ENCODE results near the gene FARP1. TPM values are rescaled to one million over a fixed set of nuclear protein-coding genes. Genes with fewer than 3 reads are reported as not detected.
"Not testable (repeated sequence)": the region's sequence is repeated elsewhere in the genome, so short reads cannot be mapped to it uniquely, and the experiment has no call there.

The FARP1 gene
- total RNA-seq, 2 donors from 2014 or later = 0.55 to 2.4 TPM

DNA sequence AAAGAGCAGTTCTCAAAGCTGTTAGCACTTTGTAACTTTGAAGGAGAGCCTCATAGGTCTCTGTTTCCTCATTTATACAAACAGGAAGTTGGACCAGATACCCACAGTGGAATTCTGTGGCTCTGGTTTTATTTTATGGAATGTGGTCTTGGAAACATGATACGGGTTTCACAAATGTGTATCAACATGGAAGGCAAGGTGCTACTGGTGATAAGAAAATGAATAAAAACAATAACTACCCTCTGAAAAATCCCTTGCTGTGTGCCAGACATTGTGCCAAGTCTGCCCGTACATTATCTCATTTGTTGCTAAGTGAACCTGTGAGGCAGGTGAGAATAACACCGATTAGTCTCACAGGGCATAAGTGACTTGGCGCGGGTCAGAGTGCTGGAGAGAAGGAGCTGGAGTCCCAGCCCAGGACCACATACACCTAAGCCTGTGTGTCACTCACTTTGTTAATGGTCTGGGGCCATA, 79.2 kb downstream of the FARP1 start:
- no peak for DNase-seq
- H3K36me3 Mint-ChIP-seq (ENCODE audit: insufficient read depth in 2 of 2) = no peaks in the 10 kb centered on the region
- no peak overlapping the region for H3K27ac Mint-ChIP-seq
- H3K9me3 Mint-ChIP-seq = no peaks in the 10 kb centered on the region
- no peaks in the 10 kb centered on the region for H3K27me3 Mint-ChIP-seq (ENCODE audit: low read depth)
- H3K4me3 Mint-ChIP-seq = no peak overlapping the region
- no peak for ATAC-seq (replicated peaks in 1 of 2)
- no peaks in the 10 kb centered on the region for H3K4me1 Mint-ChIP-seq (ENCODE audit: low read depth)

GRCh38 chr13:98222816-98223215, 79.9 kb downstream of the FARP1 start:
- no peaks in the 10 kb centered on the region for H3K4me1 Mint-ChIP-seq (ENCODE audit: low read depth)
- no peak overlapping the region for H3K4me3 Mint-ChIP-seq
- H3K36me3 Mint-ChIP-seq (ENCODE audit: insufficient read depth in 2 of 2) = no peaks in the 10 kb centered on the region
- ATAC-seq (replicated peaks in 1 of 2) = no peak
- no peaks in the 10 kb centered on the region for H3K9me3 Mint-ChIP-seq
- no peak for DNase-seq
- H3K27me3 Mint-ChIP-seq (ENCODE audit: low read depth) = no peaks in the 10 kb centered on the region
- no peak overlapping the region for H3K27ac Mint-ChIP-seq

GRCh38 chr13:98223741-98224140, 80.8 kb downstream of the FARP1 start:
- Mint-ChIP-seq H3K4me3 (no peak overlapping the region), H3K36me3 (ENCODE audit: insufficient read depth in 2 of 2) (no peaks in the 10 kb centered on the region), H3K4me1 (ENCODE audit: low read depth) (no peaks in the 10 kb centered on the region), H3K27ac (no peak overlapping the region), H3K27me3 (ENCODE audit: low read depth) (no peaks in the 10 kb centered on the region), H3K9me3 (no peaks in the 10 kb centered on the region)
- no peak for DNase-seq
- no peak for ATAC-seq (replicated peaks in 1 of 2)

DNA sequence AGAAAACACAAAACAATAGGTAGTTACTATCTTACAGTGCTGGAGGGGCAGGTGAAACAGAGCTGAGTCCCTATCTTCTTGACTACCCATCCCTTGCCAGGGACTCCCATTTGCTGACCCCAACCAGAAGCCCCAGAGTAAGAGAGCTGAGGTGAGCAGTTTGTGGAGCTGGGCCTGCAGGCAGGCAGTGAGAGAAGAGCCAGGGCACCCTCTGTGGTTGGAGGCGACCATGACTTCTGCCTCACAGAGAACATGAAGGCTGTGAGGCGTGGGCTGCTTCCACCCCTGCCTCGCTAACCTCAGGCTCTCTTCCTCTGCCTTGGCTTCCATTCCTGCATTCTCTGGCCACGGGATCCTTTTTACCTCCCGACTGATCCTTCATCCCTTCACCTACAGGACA, 81.7 kb downstream of the FARP1 start:
- Mint-ChIP-seq H3K4me3 (no peak overlapping the region), H3K36me3 (ENCODE audit: insufficient read depth in 2 of 2) (no peaks in the 10 kb centered on the region), H3K27ac (no peak overlapping the region), H3K27me3 (ENCODE audit: low read depth) (no peaks in the 10 kb centered on the region), H3K9me3 (no peaks in the 10 kb centered on the region), H3K4me1 (ENCODE audit: low read depth) (no peaks in the 10 kb centered on the region)
- ATAC-seq (replicated peaks in 1 of 2) (no peak), DNase-seq (no peak)

DNA sequence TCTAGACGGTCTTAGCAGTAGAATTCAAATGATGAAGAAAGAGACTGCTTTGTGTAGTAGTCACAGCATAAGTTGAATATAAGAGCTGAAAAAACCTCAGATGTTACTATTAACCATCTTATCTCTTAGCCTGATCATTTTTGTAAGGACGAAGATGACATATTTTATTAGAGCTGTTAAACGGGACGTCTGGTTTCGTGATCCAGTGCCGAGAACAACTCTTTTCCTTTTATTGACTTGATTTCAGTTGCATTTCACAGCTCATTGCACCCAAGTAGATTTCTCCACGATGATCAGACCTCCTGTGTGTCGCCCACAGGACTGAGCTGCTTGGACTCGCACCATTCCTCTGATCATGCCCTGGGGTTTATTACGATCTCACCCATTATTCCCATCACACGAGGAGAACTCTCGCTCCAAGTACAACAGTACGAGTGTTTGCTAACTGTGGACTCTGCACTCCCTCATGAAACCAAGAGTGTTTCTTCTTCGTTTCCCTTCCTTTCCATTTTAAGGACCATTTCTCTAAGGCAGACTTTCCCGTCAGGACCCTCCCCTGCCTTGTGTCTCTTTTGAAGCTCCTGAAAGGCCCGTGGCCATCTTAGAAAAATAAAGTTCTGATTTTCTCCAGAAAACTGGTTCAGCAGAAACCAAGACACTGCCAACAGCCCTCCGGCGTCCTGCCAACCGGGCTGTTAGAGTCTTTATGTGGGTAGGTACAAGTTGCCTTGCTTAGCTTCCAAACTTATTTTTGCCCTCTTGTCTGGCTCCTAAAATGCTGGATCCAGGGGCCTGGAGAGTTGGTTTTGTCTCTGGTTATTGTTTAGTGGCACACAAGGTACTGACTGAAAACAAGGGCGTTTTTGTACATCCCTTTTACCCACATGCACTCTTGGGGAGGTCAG, 82.4 kb downstream of the FARP1 start:
- Mint-ChIP-seq H3K27me3 (ENCODE audit: low read depth) (no peaks in the 10 kb centered on the region), H3K9me3 (no peaks in the 10 kb centered on the region), H3K36me3 (ENCODE audit: insufficient read depth in 2 of 2) (no peaks in the 10 kb centered on the region), H3K4me1 (ENCODE audit: low read depth) (no peaks in the 10 kb centered on the region), H3K27ac (no peak overlapping the region), H3K4me3 (no peak overlapping the region)
- ATAC-seq (replicated peaks in 1 of 2) (no peak), DNase-seq (no peak)

GRCh38 chr13:98226496-98226895, 83.6 kb downstream of the FARP1 start:
- no peak overlapping the region for H3K4me3 Mint-ChIP-seq
- DNase-seq (no peak), ATAC-seq (replicated peaks in 1 of 2) (no peak)
- H3K9me3 Mint-ChIP-seq = peaks cover 0 to 4% of the 10 kb centered on the region in 2 donors
- no peaks in the 10 kb centered on the region for H3K27me3 Mint-ChIP-seq (ENCODE audit: low read depth)
- no peaks in the 10 kb centered on the region for H3K36me3 Mint-ChIP-seq (ENCODE audit: insufficient read depth in 2 of 2)
- H3K4me1 Mint-ChIP-seq (ENCODE audit: low read depth) = no peaks in the 10 kb centered on the region
- no peak overlapping the region for H3K27ac Mint-ChIP-seq

- no peak for DNase-seq
- no peak for ATAC-seq (replicated peaks in 1 of 2)
- H3K27me3 Mint-ChIP-seq (ENCODE audit: low read depth) = no peaks in the 10 kb centered on the region
- H3K4me3 Mint-ChIP-seq = no peak overlapping the region
- H3K9me3 Mint-ChIP-seq = peaks cover 0 to 4% of the 10 kb centered on the region in 2 donors
- H3K27ac Mint-ChIP-seq = no peak overlapping the region
- no peaks in the 10 kb centered on the region for H3K36me3 Mint-ChIP-seq (ENCODE audit: insufficient read depth in 2 of 2)
- no peaks in the 10 kb centered on the region for H3K4me1 Mint-ChIP-seq (ENCODE audit: low read depth)
Observed at GRCh38 chr13:98228661-98229341, 85.9 kb downstream of the FARP1 start.

- H3K9me3 Mint-ChIP-seq; ATAC-seq (replicated peaks in 1 of 2); H3K27me3 Mint-ChIP-seq (ENCODE audit: low read depth); H3K4me1 Mint-ChIP-seq (ENCODE audit: low read depth); H3K27ac Mint-ChIP-seq; H3K36me3 Mint-ChIP-seq (ENCODE audit: insufficient read depth in 2 of 2); DNase-seq; H3K4me3 Mint-ChIP-seq: not testable (repeated sequence)
Observed at GRCh38 chr13:98230762-98231161, 87.9 kb downstream of the FARP1 start.

- Mint-ChIP-seq H3K27me3 (ENCODE audit: low read depth) (no peaks in the 10 kb centered on the region), H3K27ac (no peak overlapping the region), H3K9me3 (peaks cover 0 to 4% of the 10 kb centered on the region in 2 donors), H3K4me1 (ENCODE audit: low read depth) (no peaks in the 10 kb centered on the region), H3K4me3 (no peak overlapping the region), H3K36me3 (ENCODE audit: insufficient read depth in 2 of 2) (no peaks in the 10 kb centered on the region)
- ATAC-seq (replicated peaks in 1 of 2) = no peak
- DNase-seq = no peak
Observed at GRCh38 chr13:98232456-98232855, 89.6 kb downstream of the FARP1 start.

GRCh38 chr13:98233127-98233526, 90.2 kb downstream of the FARP1 start:
- DNase-seq (no peak), ATAC-seq (replicated peaks in 1 of 2) (no peak)
- Mint-ChIP-seq H3K4me1 (ENCODE audit: low read depth) (no peaks in the 10 kb centered on the region), H3K9me3 (peaks cover 0 to 4% of the 10 kb centered on the region in 2 donors), H3K27ac (no peak overlapping the region), H3K27me3 (ENCODE audit: low read depth) (no peaks in the 10 kb centered on the region), H3K36me3 (ENCODE audit: insufficient read depth in 2 of 2) (no peaks in the 10 kb centered on the region), H3K4me3 (no peak overlapping the region)

GRCh38 chr13:98234348-98234747, 91.5 kb downstream of the FARP1 start:
- H3K36me3 Mint-ChIP-seq (ENCODE audit: insufficient read depth in 2 of 2) = no peaks in the 10 kb centered on the region
- no peak overlapping the region for H3K4me3 Mint-ChIP-seq
- no peaks in the 10 kb centered on the region for H3K4me1 Mint-ChIP-seq (ENCODE audit: low read depth)
- ATAC-seq (replicated peaks in 1 of 2) (no peak), DNase-seq (no peak)
- no peaks in the 10 kb centered on the region for H3K27me3 Mint-ChIP-seq (ENCODE audit: low read depth)
- H3K27ac Mint-ChIP-seq = no peak overlapping the region
- H3K9me3 Mint-ChIP-seq = peaks cover 0 to 4% of the 10 kb centered on the region in 2 donors

DNA sequence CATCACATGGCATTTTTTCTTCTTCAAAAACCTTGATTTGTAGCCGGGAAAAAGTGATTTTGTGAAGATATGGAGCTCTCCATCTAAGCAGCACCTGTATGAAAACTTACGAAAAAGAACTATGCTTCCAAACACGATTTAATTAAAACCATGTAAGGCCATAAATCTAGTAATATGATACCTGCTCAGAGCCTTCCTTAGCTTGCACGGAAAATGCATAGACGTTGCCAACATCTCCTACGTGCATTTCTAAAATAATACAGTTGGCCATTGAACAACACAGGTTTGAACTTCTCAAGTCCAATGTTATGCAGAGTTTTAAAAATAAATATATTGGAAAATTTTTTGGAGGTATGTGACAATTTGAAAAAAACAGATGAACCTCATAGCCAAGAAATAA, 93.3 kb downstream of the FARP1 start:
- Mint-ChIP-seq H3K4me3 (no peak overlapping the region), H3K36me3 (ENCODE audit: insufficient read depth in 2 of 2) (no peaks in the 10 kb centered on the region), H3K27ac (no peak overlapping the region), H3K4me1 (ENCODE audit: low read depth) (no peaks in the 10 kb centered on the region), H3K9me3 (no peaks in the 10 kb centered on the region), H3K27me3 (ENCODE audit: low read depth) (no peaks in the 10 kb centered on the region)
- no peak for ATAC-seq (replicated peaks in 1 of 2)
- no peak for DNase-seq

- DNase-seq (no peak), ATAC-seq (replicated peaks in 1 of 2) (no peak)
- Mint-ChIP-seq H3K27ac (no peak overlapping the region), H3K27me3 (ENCODE audit: low read depth) (no peaks in the 10 kb centered on the region), H3K4me1 (ENCODE audit: low read depth) (no peaks in the 10 kb centered on the region), H3K4me3 (no peak overlapping the region), H3K9me3 (no peaks in the 10 kb centered on the region), H3K36me3 (ENCODE audit: insufficient read depth in 2 of 2) (no peaks in the 10 kb centered on the region)
Observed at GRCh38 chr13:98237331-98237730, 94.4 kb downstream of the FARP1 start.
